Astrocyte (in vitro differentiated cells and primary cell): ENCODE measurements around the gene DEFB113. TPM values are rescaled to one million over a fixed set of nuclear protein-coding genes. Genes with fewer than 3 reads are reported as not detected.

Experiments
- DNase-seq: peaks from one replicate; pipeline ENCODE4 v3.0.0-alpha.2; 2010; ENCODE audit warnings: low read depth
- FAIRE-seq: peaks from 2 replicates; lab custom pipeline; 2011; peaks lifted over from hg19 to GRCh38; lab: Jason Lieb, UNC
- H2AFZ ChIP-seq: 2 replicates; pipeline ENCODE4 v1.6.0; 2012; ENCODE audit warnings: low read depth, low read length, inconsistent platforms
- H3K27ac ChIP-seq: 2 replicates; pipeline ENCODE4 v1.5.1; 2011; ENCODE audit warnings: low read depth, low read length, inconsistent platforms
- H3K27me3 ChIP-seq: 2 replicates; pipeline ENCODE4 v1.6.0; 2011; ENCODE audit warnings: low read length, inconsistent platforms; ENCODE audit not compliant: insufficient read depth
- H3K36me3 ChIP-seq: 2 replicates; pipeline ENCODE4 v1.5.1; 2011; ENCODE audit warnings: low read length, inconsistent platforms; ENCODE audit not compliant: insufficient read depth
- H3K4me1 ChIP-seq: 2 replicates; pipeline ENCODE4 v1.5.1; 2011; ENCODE audit warnings: low read length, inconsistent platforms; ENCODE audit not compliant: insufficient read depth
- H3K4me2 ChIP-seq: 2 replicates; pipeline ENCODE4 v1.6.0; 2012; ENCODE audit warnings: low read length, inconsistent platforms
- H3K4me3 ChIP-seq: 2 replicates; pipeline ENCODE4 v1.5.1; 2011; ENCODE audit warnings: low read depth, mild to moderate bottlenecking, low read length, inconsistent platforms; ENCODE audit not compliant: insufficient read depth
- H3K79me2 ChIP-seq: 2 replicates; pipeline ENCODE4 v1.6.0; 2012; ENCODE audit warnings: mild to moderate bottlenecking, low read length, inconsistent platforms; ENCODE audit not compliant: insufficient read depth
- H3K9ac ChIP-seq: 2 replicates; pipeline ENCODE4 v1.6.0; 2012; ENCODE audit warnings: mild to moderate bottlenecking, low read length, inconsistent platforms
- H3K9me3 ChIP-seq: 2 replicates; pipeline ENCODE4 v1.5.1; 2012; ENCODE audit warnings: low read depth, mild to moderate bottlenecking, low read length, inconsistent platforms; ENCODE audit not compliant: insufficient read depth
- H4K20me1 ChIP-seq: 2 replicates; pipeline ENCODE4 v1.6.0; 2012; ENCODE audit warnings: low read length, inconsistent platforms; ENCODE audit not compliant: insufficient read depth
- H3K27ac Mint-ChIP-seq: one replicate; pipeline ENCODE4 v1.8.0; 2021; ENCODE audit warnings: mild to moderate bottlenecking, mixed read lengths; ENCODE audit not compliant: unreplicated experiment
- H3K27me3 Mint-ChIP-seq: one replicate; pipeline ENCODE4 v1.8.0; 2021; ENCODE audit warnings: low read depth, mixed read lengths; ENCODE audit not compliant: unreplicated experiment
- H3K36me3 Mint-ChIP-seq: one replicate; pipeline ENCODE4 v1.8.0; 2021; ENCODE audit warnings: low read depth, mixed read lengths; ENCODE audit not compliant: unreplicated experiment
- H3K4me1 Mint-ChIP-seq: one replicate; pipeline ENCODE4 v1.8.0; 2021; ENCODE audit warnings: low read depth, mixed read lengths; ENCODE audit not compliant: unreplicated experiment
- H3K4me3 Mint-ChIP-seq: one replicate; pipeline ENCODE4 v1.8.0; 2021; ENCODE audit warnings: mild to moderate bottlenecking, moderate library complexity, mixed read lengths; ENCODE audit not compliant: unreplicated experiment
- H3K9me3 Mint-ChIP-seq: one replicate; pipeline ENCODE4 v1.8.0; 2021; ENCODE audit warnings: mild to moderate bottlenecking, mixed read lengths; ENCODE audit not compliant: unreplicated experiment
- EZH2 ChIP-seq: IDR thresholded peaks from 2 replicates; pipeline ENCODE4 v1.6.1; 2012; ENCODE audit warnings: mild to moderate bottlenecking, low read length, inconsistent platforms; ENCODE audit not compliant: insufficient read depth
- total RNA-seq: library from RNA; stranded (reverse); gene quantifications from 2 replicates; pipeline ENCODE4 v1.2.1, GENCODE V29; 2021
- TF ChIP-seq, protein P1 (sequence below): IDR thresholded peaks from 2 replicates; pipeline ENCODE4 v1.5.1; 2011; ENCODE audit warnings: low read depth, mild to moderate bottlenecking, inconsistent platforms, low read length, moderate library complexity; ENCODE audit not compliant: insufficient read depth

Gene DEFB113
- total RNA-seq, 1 donor from 2014 or later: not detected

DNA sequence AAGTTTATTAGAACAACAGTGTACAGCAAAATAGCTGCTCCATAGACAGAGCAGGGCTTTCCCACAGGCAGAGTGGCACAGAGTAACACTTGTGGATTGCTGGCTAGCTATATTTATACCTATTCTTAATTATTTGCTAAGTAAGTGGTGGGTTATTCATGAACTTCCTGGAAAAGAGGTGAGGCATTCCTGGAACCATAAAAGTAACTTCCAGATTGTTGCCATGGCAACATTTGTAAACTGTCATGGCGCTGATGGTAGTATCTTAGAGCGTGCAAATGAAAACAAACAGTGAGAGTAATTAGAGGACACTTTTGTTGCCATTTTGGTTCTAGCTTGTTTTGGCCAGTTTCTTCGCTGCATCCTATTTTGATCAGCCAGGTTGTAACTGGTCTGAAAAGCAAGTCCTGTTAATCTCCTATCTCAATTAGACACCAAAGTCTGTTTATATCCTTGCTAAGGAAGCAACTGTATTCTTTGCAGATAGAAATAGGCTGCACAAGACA, 29.4 kb downstream of the DEFB113 start:
- no peak overlapping the region for H3K4me2 ChIP-seq
- no peak overlapping the region for H3K9ac ChIP-seq
- H3K79me2 ChIP-seq: no peaks in the 10 kb centered on the region
- Mint-ChIP-seq H3K36me3 (no peaks in the 10 kb centered on the region), H3K4me3 (no peak overlapping the region), H3K9me3 (no peaks in the 10 kb centered on the region), H3K4me1 (no peaks in the 10 kb centered on the region), H3K27me3 (no peaks in the 10 kb centered on the region), H3K27ac (no peak overlapping the region)
- H3K4me3 ChIP-seq: no peak overlapping the region
- FAIRE-seq: no peak
- no peak for DNase-seq
- H3K27me3 ChIP-seq: no peaks in the 10 kb centered on the region
- H3K27ac ChIP-seq: no peak overlapping the region
- H3K36me3 ChIP-seq: no peaks in the 10 kb centered on the region
- H3K4me1 ChIP-seq: no peaks in the 10 kb centered on the region
- no peaks in the 10 kb centered on the region for H4K20me1 ChIP-seq
- H2AFZ ChIP-seq: no peak overlapping the region
- H3K9me3 ChIP-seq: no peaks in the 10 kb centered on the region
- TF ChIP-seq, protein P1, sequence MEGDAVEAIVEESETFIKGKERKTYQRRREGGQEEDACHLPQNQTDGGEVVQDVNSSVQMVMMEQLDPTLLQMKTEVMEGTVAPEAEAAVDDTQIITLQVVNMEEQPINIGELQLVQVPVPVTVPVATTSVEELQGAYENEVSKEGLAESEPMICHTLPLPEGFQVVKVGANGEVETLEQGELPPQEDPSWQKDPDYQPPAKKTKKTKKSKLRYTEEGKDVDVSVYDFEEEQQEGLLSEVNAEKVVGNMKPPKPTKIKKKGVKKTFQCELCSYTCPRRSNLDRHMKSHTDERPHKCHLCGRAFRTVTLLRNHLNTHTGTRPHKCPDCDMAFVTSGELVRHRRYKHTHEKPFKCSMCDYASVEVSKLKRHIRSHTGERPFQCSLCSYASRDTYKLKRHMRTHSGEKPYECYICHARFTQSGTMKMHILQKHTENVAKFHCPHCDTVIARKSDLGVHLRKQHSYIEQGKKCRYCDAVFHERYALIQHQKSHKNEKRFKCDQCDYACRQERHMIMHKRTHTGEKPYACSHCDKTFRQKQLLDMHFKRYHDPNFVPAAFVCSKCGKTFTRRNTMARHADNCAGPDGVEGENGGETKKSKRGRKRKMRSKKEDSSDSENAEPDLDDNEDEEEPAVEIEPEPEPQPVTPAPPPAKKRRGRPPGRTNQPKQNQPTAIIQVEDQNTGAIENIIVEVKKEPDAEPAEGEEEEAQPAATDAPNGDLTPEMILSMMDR: no peak
- no peak for TF ChIP-seq EZH2

DNA sequence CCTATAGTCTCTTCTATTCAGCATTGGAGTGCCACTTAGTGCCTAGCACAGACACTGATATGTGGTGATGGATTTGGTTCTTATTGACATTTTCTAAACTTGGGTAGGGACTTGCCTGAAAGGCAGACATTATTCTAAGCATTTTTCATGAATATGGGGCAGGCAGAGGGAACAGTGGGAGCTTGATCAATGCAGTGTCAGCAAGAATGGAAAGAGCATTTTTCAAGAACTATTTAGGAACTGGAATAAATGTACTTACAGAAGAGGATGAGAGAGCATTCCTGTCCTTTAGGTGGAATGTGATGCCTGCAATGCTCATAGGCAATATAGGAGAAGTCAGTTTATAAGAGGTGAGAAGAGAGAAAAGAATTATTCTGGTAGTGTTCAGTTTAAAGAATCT, 31.6 kb downstream of the DEFB113 start:
- H3K79me2 ChIP-seq: no peaks in the 10 kb centered on the region
- H2AFZ ChIP-seq: no peak overlapping the region
- FAIRE-seq: no peak
- no peaks in the 10 kb centered on the region for H3K9me3 Mint-ChIP-seq
- DNase-seq: no peak
- no peaks in the 10 kb centered on the region for H4K20me1 ChIP-seq
- H3K4me3 ChIP-seq: no peak overlapping the region
- no peak overlapping the region for H3K4me3 Mint-ChIP-seq
- no peaks in the 10 kb centered on the region for H3K36me3 ChIP-seq
- no peaks in the 10 kb centered on the region for H3K36me3 Mint-ChIP-seq
- H3K4me1 Mint-ChIP-seq: no peaks in the 10 kb centered on the region
- H3K9me3 ChIP-seq: no peaks in the 10 kb centered on the region
- no peak overlapping the region for H3K9ac ChIP-seq
- no peaks in the 10 kb centered on the region for H3K4me1 ChIP-seq
- TF ChIP-seq, protein P1: no peak
- TF ChIP-seq EZH2: no peak
- H3K4me2 ChIP-seq: no peak overlapping the region
- H3K27me3 ChIP-seq: no peaks in the 10 kb centered on the region
- H3K27ac Mint-ChIP-seq: no peak overlapping the region
- no peak overlapping the region for H3K27ac ChIP-seq
- no peaks in the 10 kb centered on the region for H3K27me3 Mint-ChIP-seq

DNA sequence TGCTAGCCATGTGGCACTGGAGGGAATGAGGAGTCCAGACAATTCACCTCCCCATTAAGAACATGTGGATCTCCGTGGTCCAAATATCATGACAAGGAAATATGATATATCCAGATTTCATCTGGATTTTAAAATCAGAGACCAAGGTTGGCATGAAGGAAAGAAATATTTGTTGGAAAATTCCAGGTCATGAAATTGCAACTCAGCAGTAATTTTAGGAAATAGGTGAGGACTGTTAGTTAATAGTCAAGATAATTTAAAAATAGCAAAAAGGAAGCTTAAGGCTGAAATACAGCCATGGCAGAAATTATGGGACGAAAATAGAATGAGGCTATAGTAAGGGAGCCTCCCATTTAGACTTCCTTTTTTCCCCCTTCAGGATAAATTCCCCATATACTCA, 32.4 kb downstream of the DEFB113 start:
- Histone ChIP-seq H3K27me3 (no peaks in the 10 kb centered on the region), H3K9ac (no peak overlapping the region), H2AFZ (no peak overlapping the region), H3K4me1 (no peaks in the 10 kb centered on the region), H4K20me1 (no peaks in the 10 kb centered on the region), H3K9me3 (no peaks in the 10 kb centered on the region), H3K4me3 (no peak overlapping the region), H3K27ac (no peak overlapping the region), H3K79me2 (no peaks in the 10 kb centered on the region), H3K36me3 (no peaks in the 10 kb centered on the region), H3K4me2 (no peak overlapping the region)
- DNase-seq (no peak), FAIRE-seq (no peak)
- no peaks in the 10 kb centered on the region for H3K4me1 Mint-ChIP-seq
- H3K4me3 Mint-ChIP-seq: no peak overlapping the region
- H3K36me3 Mint-ChIP-seq: no peaks in the 10 kb centered on the region
- H3K27ac Mint-ChIP-seq: no peak overlapping the region
- no peaks in the 10 kb centered on the region for H3K9me3 Mint-ChIP-seq
- H3K27me3 Mint-ChIP-seq: no peaks in the 10 kb centered on the region
- TF ChIP-seq, protein P1: no peak
- no peak for TF ChIP-seq EZH2
